ENCODE data around the gene ANGPTL1.

- no peak for TF ChIP-seq CTCF (IDR thresholded peaks at IDR 0.05; ENCODE audit: poor library complexity, severe bottlenecking)
- TF ChIP-seq MXI1 (conservative IDR thresholded peaks at IDR 0.05; ENCODE audit: poor library complexity, severe bottlenecking), result no peak
- TF ChIP-seq EZH2 (IDR thresholded peaks at IDR 0.05; ENCODE audit: borderline replicate concordance, insufficient read depth, low read length, poor library complexity, severe bottlenecking), result no peak
- TF ChIP-seq REST (IDR thresholded peaks at IDR 0.05; ENCODE audit: borderline replicate concordance), result no peak
- no peak for TF ChIP-seq TAF1 (IDR thresholded peaks at IDR 0.05; ENCODE audit: low read depth)
- no peak for TF ChIP-seq EP300 (conservative IDR thresholded peaks at IDR 0.05; ENCODE audit: poor library complexity, severe bottlenecking)
- no peak for TF ChIP-seq POLR2AphosphoS5 (IDR thresholded peaks at IDR 0.05)
- TF ChIP-seq RAD21 (conservative IDR thresholded peaks at IDR 0.05), result no peak
- no peak for TF ChIP-seq SMC3 (conservative IDR thresholded peaks at IDR 0.05; ENCODE audit: poor library complexity)
Measured at GRCh38 chr1:178862864-178863263, 8.0 kb downstream of the ANGPTL1 start.

All from neural cell (in vitro differentiated cells).